GM19238 (cell line): ENCODE data around the gene CPED1.
"Not testable (repeated sequence)": the region's sequence is repeated elsewhere in the genome, so short reads cannot be mapped to it uniquely, and the experiment has no call there.

Experiments
- DNase-seq: peaks from one replicate; pipeline ENCODE4 v3.0.0; 2011; ENCODE audit warnings: low spot score; ENCODE audit not compliant: insufficient read length

CPED1 gene

GRCh38 chr7:121039510-121039822, 51.0 kb downstream of the CPED1 start:
- no peak for DNase-seq

GRCh38 chr7:121039994-121040393, 51.5 kb downstream of the CPED1 start:
- DNase-seq = no peak

GRCh38 chr7:121041516-121042148, 53.1 kb downstream of the CPED1 start:
- no peak for DNase-seq

GRCh38 chr7:121042195-121042594, 53.7 kb downstream of the CPED1 start:
- no peak for DNase-seq

- DNase-seq = no peak
Observed at GRCh38 chr7:121042899-121043298, 54.4 kb downstream of the CPED1 start.

- no peak for DNase-seq
Observed at GRCh38 chr7:121043314-121044234, 55.1 kb downstream of the CPED1 start.

- DNase-seq = no peak
Observed at GRCh38 chr7:121045090-121045489, 56.6 kb downstream of the CPED1 start.

- no peak for DNase-seq
Observed at GRCh38 chr7:121046009-121046408, 57.5 kb downstream of the CPED1 start.

GRCh38 chr7:121046893-121047468, 58.5 kb downstream of the CPED1 start:
- no peak for DNase-seq

- DNase-seq = no peak
Observed at GRCh38 chr7:121048195-121048594, 59.7 kb downstream of the CPED1 start.

GRCh38 chr7:121049028-121049791, 60.7 kb downstream of the CPED1 start:
- no peak for DNase-seq

GRCh38 chr7:121049897-121050296, 61.4 kb downstream of the CPED1 start:
- no peak for DNase-seq

GRCh38 chr7:121053219-121053618, 64.7 kb downstream of the CPED1 start:
- DNase-seq = no peak

- no peak for DNase-seq
Observed at GRCh38 chr7:121054925-121055324, 66.4 kb downstream of the CPED1 start.

- no peak for DNase-seq
Observed at GRCh38 chr7:121057878-121058277, 69.4 kb downstream of the CPED1 start.

- no peak for DNase-seq
Observed at GRCh38 chr7:121058975-121059374, 70.5 kb downstream of the CPED1 start.

- not testable (repeated sequence) for DNase-seq
Observed at GRCh38 chr7:121059979-121060509, 71.5 kb downstream of the CPED1 start.

- DNase-seq = no peak
Observed at GRCh38 chr7:121061677-121062582, 73.4 kb downstream of the CPED1 start.

- no peak for DNase-seq
Observed at GRCh38 chr7:121062671-121063279, 74.3 kb downstream of the CPED1 start.

- not testable (repeated sequence) for DNase-seq
Observed at GRCh38 chr7:121067717-121068116, 79.2 kb downstream of the CPED1 start.
